GM23338 (cell line): ENCODE results near the gene EPHA3. TPM values are rescaled to one million over a fixed set of nuclear protein-coding genes. Genes with fewer than 3 reads are reported as not detected.

Source experiments
- ATAC-seq: fragments of 200-7000 bp; cut with Tn5 transposase; 3 replicates; pipeline ENCODE4 v1.9.1; 2020
- DNase-seq: peaks from one replicate; pipeline ENCODE4 v3.0.0-alpha.2; 2015; ENCODE audit warnings: low spot score
- H2AFZ ChIP-seq: fragments of 200-600 bp; sonication (generic); 2 replicates; pipeline ENCODE4 v1.8.0; 2016; ENCODE audit warnings: antibody characterized with exemption, mild to moderate bottlenecking, moderate library complexity
- H3F3A ChIP-seq: fragments of 200-600 bp; sonication (generic); replicated peaks from 2 replicates; pipeline ENCODE4 v1.8.0; 2017; ENCODE audit warnings: antibody characterized with exemption, mixed run types, low read depth
- H3K27ac ChIP-seq: fragments of 200-600 bp; sonication (generic); 2 replicates; pipeline ENCODE4 v1.6.1; 2016; ENCODE audit warnings: low read depth
- H3K27me3 ChIP-seq: fragments of 200-600 bp; sonication (generic); 2 replicates; pipeline ENCODE4 v1.8.0; 2016; ENCODE audit warnings: mild to moderate bottlenecking, mixed run types, moderate library complexity; ENCODE audit not compliant: insufficient read depth
- H3K36me3 ChIP-seq: fragments of 200-600 bp; sonication (generic); 2 replicates; pipeline ENCODE4 v1.8.0; 2016; ENCODE audit warnings: mild to moderate bottlenecking; ENCODE audit not compliant: insufficient read depth
- H3K4me1 ChIP-seq: fragments of 200-600 bp; sonication (generic); 2 replicates; pipeline ENCODE4 v1.8.0; 2016; ENCODE audit warnings: mild to moderate bottlenecking, moderate library complexity; ENCODE audit not compliant: insufficient read depth
- H3K4me2 ChIP-seq: fragments of 200-600 bp; sonication (generic); 2 replicates; pipeline ENCODE4 v1.7.1; 2017; ENCODE audit warnings: mixed run types
- H3K4me3 ChIP-seq: fragments of 200-600 bp; sonication (generic); 2 replicates; pipeline ENCODE4 v1.6.1; 2016; ENCODE audit warnings: mixed run types
- H3K79me2 ChIP-seq: fragments of 200-600 bp; sonication (generic); replicated peaks from 2 replicates; pipeline ENCODE4 v1.8.0; 2017; ENCODE audit warnings: mild to moderate bottlenecking; ENCODE audit not compliant: insufficient read depth
- H3K9me2 ChIP-seq: fragments of 200-600 bp; sonication (generic); 2 replicates; pipeline ENCODE4 v1.8.0; 2017; ENCODE audit not compliant: insufficient read depth
- H4K20me1 ChIP-seq: fragments of 200-600 bp; sonication (generic); replicated peaks from 2 replicates; pipeline ENCODE4 v1.8.0; 2017; ENCODE audit warnings: mild to moderate bottlenecking; ENCODE audit not compliant: insufficient read depth
- H3K27ac Mint-ChIP-seq: 2 replicates; pipeline ENCODE4 v1.8.0; 2020; ENCODE audit warnings: inconsistent platforms, mild to moderate bottlenecking, moderate library complexity, mixed read lengths
- H3K27me3 Mint-ChIP-seq: 3 replicates; pipeline ENCODE4 v1.8.0; 2022; ENCODE audit warnings: low read depth, mild to moderate bottlenecking, moderate library complexity, mixed read lengths, inconsistent platforms; ENCODE audit not compliant: insufficient read depth, poor library complexity
- H3K36me3 Mint-ChIP-seq: 3 replicates; pipeline ENCODE4 v1.8.0; 2021; ENCODE audit warnings: low read depth, mild to moderate bottlenecking, inconsistent platforms, moderate library complexity, mixed read lengths
- H3K4me1 Mint-ChIP-seq: 3 replicates; pipeline ENCODE4 v1.8.0; 2020; ENCODE audit warnings: mild to moderate bottlenecking, inconsistent platforms, mixed read lengths
- H3K4me3 Mint-ChIP-seq: 3 replicates; pipeline ENCODE4 v1.8.0; 2021; ENCODE audit warnings: moderate library complexity, mild to moderate bottlenecking, inconsistent platforms, mixed read lengths
- H3K9me3 Mint-ChIP-seq: 3 replicates; pipeline ENCODE4 v1.8.0; 2020; ENCODE audit warnings: moderate library complexity, mild to moderate bottlenecking, inconsistent platforms, mixed read lengths
- CREB1 ChIP-seq: fragments of 250-450 bp; sonication (Bioruptor Pico); IDR thresholded peaks from 2 replicates; pipeline ENCODE4 v1.5.0; 2020; ENCODE audit warnings: low read depth, mild to moderate bottlenecking, moderate library complexity
- CTCF ChIP-seq, 2 experiments: fragments of 200-600 bp in 1 of 2; sonication (generic) in 1 of 2; conservative IDR thresholded peaks; 2 replicates each; pipeline versions ENCODE4 v1.5.1 to v1.6.1; 2016 to 2017; ENCODE audit warnings: antibody characterized with exemption in 2 of 2, low read depth in 2 of 2, mild to moderate bottlenecking in 2 of 2, moderate library complexity in 1 of 2
- ETS1 ChIP-seq: IDR thresholded peaks from 2 replicates; pipeline ENCODE4 v1.6.1; 2016; ENCODE audit warnings: antibody characterized with exemption
- EZH2 ChIP-seq: fragments of 200-600 bp; sonication (generic); IDR thresholded peaks from one replicate; pipeline ENCODE4 v1.8.0; 2017; ENCODE audit warnings: antibody characterized with exemption, mild to moderate bottlenecking, low read depth; ENCODE audit not compliant: unreplicated experiment
- EZH2phosphoT487 ChIP-seq: fragments of 200-600 bp; sonication (generic); IDR thresholded peaks from one replicate; pipeline ENCODE4 v1.8.1; 2018; ENCODE audit warnings: antibody characterized with exemption; ENCODE audit not compliant: unreplicated experiment
- NANOG ChIP-seq: IDR thresholded peaks from 2 replicates; pipeline ENCODE4 v1.6.1; 2016; ENCODE audit warnings: antibody characterized with exemption, borderline replicate concordance
- REST ChIP-seq: IDR thresholded peaks from one replicate; pipeline ENCODE4 v1.6.1; 2018; ENCODE audit warnings: antibody characterized with exemption; ENCODE audit not compliant: unreplicated experiment
- STAT1 ChIP-seq: IDR thresholded peaks from one replicate; pipeline ENCODE4 v1.6.1; 2016; ENCODE audit warnings: antibody characterized with exemption; ENCODE audit not compliant: unreplicated experiment
- ZNF114 ChIP-seq: fragments of 250-450 bp; sonication (Bioruptor Pico); IDR thresholded peaks from 2 replicates; pipeline ENCODE4 v1.5.0; 2020; ENCODE audit warnings: mild to moderate bottlenecking, moderate library complexity
- polyA plus RNA-seq: library from polyadenylated mRNA; unstranded; fragments of >200 nt; fragmentation: Nextera tagmentation; extraction: Ambion mirVana; gene quantifications from 2 replicates; pipeline ENCODE4 v1.2.1, GENCODE V29; 2016
- total RNA-seq: library from RNA; depleted of rRNA; stranded (reverse); fragments of >200 nt; shearing (Covaris generic); gene quantifications from 2 replicates; pipeline ENCODE4 v1.2.3, GENCODE V29; 2014

EPHA3 gene
- total and polyA plus RNA-seq, 2 experiments from 2014 or later: 0.05 to 0.21 TPM

GRCh38 chr3:89474333-89475130 lies 367.1 kb downstream of the EPHA3 start:
- Mint-ChIP-seq H3K4me3 (no peak overlapping the region), H3K9me3 (no peaks in the 10 kb centered on the region), H3K27me3 (peaks cover 2% of the 10 kb centered on the region), H3K4me1 (no peaks in the 10 kb centered on the region), H3K36me3 (no peaks in the 10 kb centered on the region), H3K27ac (no peak overlapping the region)
- no peaks in the 10 kb centered on the region for H3K36me3 ChIP-seq
- no peaks in the 10 kb centered on the region for H3K4me1 ChIP-seq
- no peaks in the 10 kb centered on the region for H3K79me2 ChIP-seq
- H3K27ac ChIP-seq: no peak overlapping the region
- H3K4me3 ChIP-seq: no peak overlapping the region
- no peaks in the 10 kb centered on the region for H3K9me2 ChIP-seq
- TF ChIP-seq ETS1: no peak
- no peak for TF ChIP-seq CTCF (conservative IDR thresholded peaks at IDR 0.05; ENCODE audit: low read depth in 2 of 2)
- TF ChIP-seq ZNF114 (CRISPR knock-in tag): no peak
- TF ChIP-seq NANOG: no peak
- TF ChIP-seq REST: no peak
- H3F3A ChIP-seq: no peaks in the 10 kb centered on the region
- DNase-seq: no peak
- H3K27me3 ChIP-seq: no peaks in the 10 kb centered on the region
- no peak for ATAC-seq
- no peaks in the 10 kb centered on the region for H4K20me1 ChIP-seq
- H3K4me2 ChIP-seq: no peak overlapping the region
- no peak overlapping the region for H2AFZ ChIP-seq

- H3K9me2 ChIP-seq: no peaks in the 10 kb centered on the region
- Mint-ChIP-seq H3K36me3 (no peaks in the 10 kb centered on the region), H3K27ac (peak overlapping the region; percentile 37; the same call in 1 of the 2 replicates), H3K4me3 (no peak overlapping the region), H3K4me1 (peaks cover 9% of the 10 kb centered on the region; the same call in 2 of the 3 replicates), H3K27me3 (no peaks in the 10 kb centered on the region), H3K9me3 (no peaks in the 10 kb centered on the region; the same call in 2 of the 3 replicates)
- no peak overlapping the region for H3K4me2 ChIP-seq
- H3F3A ChIP-seq: no peaks in the 10 kb centered on the region
- H3K27ac ChIP-seq: no peak overlapping the region
- ATAC-seq: no peak
- H3K36me3 ChIP-seq: no peaks in the 10 kb centered on the region
- H3K4me3 ChIP-seq: no peak overlapping the region
- no peaks in the 10 kb centered on the region for H3K4me1 ChIP-seq
- peak overlapping the region; percentile 70; the same call in 1 of the 2 replicates for H2AFZ ChIP-seq
- H4K20me1 ChIP-seq: no peaks in the 10 kb centered on the region
- no peaks in the 10 kb centered on the region for H3K79me2 ChIP-seq
- no peak for DNase-seq
- H3K27me3 ChIP-seq: no peaks in the 10 kb centered on the region
- no peak for TF ChIP-seq EZH2
- no peak for TF ChIP-seq CREB1 (CRISPR knock-in tag)
- no peak for TF ChIP-seq STAT1
- TF ChIP-seq EZH2phosphoT487: no peak
Observed at GRCh38 chr3:89488800-89489580, 381.6 kb downstream of the EPHA3 start.
